ENCODE data around the gene SLC36A3.

DNA sequence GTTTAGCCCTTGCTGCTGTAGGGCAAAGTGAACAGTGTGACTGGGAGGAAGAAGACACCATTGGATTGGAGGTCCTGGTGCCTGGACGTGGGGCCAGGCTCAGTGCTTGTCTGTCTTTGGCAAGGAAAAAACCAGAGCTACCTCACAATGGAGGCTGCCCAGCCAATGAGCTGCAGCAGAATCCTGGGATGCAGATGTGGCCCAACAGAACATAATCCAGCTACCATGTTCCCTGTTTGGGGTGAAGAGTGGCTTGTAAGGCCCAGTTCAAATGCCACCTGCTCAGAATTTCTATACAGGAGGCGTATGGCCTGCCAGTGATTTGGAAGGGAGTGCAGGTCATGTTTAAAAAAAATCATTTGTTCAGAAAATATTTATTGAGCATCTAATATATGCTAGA is at the start of gene SLC36A3:
- TF ChIP-seq POLR2AphosphoS5 (IDR thresholded peaks at IDR 0.05; ENCODE audit: low read depth, low read length) = no peak
- TF ChIP-seq POLR2A (IDR thresholded peaks at IDR 0.05; ENCODE audit: low read depth, low read length) = no peak
- no peak for TF ChIP-seq TAF1 (IDR thresholded peaks at IDR 0.05; ENCODE audit: borderline replicate concordance, low read depth, low read length)

All from GM12892 (cell line).